GM19239 (cell line): ENCODE measurements around the gene TEK.
"Not testable (repeated sequence)": the region's sequence is repeated elsewhere in the genome, so short reads cannot be mapped to it uniquely, and the experiment has no call there.

ENCODE experiments used
- DNase-seq: peaks from one replicate; pipeline ENCODE4 v3.0.0; 2011; ENCODE audit warnings: low spot score; ENCODE audit not compliant: insufficient read length
- FAIRE-seq: peaks from 2 replicates; lab custom pipeline; 2011; peaks lifted over from hg19 to GRCh38; lab: Jason Lieb, UNC

The TEK gene

DNA sequence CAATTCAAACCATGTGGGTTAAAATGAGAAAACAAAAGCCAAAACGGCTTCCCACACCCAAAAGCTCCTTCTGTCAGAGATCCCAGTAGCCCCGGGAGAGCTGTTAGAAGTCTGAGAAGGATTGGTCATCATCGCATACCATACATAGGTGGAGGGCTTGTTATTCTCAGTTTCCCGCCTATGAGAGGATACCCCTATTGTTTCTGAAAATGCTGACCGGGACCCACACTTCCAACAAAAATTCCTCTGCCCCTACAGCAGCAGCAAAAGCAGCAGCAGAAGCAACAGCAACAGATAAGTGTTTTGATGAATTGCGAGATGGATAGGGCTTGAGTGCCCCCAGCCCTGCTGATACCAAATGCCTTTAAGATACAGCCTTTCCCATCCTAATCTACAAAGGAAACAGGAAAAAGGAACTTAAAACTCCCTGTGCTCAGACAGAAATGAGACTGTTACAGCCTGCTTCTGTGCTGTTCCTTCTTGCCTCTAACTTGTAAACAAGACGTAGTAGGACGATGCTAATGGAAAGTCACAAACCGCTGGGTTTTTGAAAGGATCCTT lies at the start of gene TEK:
TSS of gene TEK (plus strand) at position 245 of the 561 bp plus-strand sequence. CDS start 366 bp downstream, outside the sequence.
- DNase-seq = no peak
- FAIRE-seq = no peak

DNA sequence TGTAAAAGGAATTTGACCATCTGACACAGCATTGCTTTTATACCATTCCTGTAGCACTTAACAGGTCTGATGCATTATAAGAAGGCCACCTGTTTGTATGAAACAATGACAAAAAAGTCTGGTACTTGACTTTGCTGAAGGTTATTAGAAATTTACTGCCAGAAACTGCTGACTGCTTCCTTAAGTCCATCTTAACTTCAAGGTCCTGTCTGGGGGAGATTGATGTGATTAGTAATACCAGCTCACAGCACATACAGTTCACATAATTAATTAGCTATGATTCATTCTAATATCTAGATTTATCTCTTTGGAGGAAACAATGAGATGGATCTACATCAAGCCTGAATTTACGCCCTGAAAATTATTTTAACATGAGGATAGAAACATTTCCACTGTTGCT lies 49.6 kb upstream of the TEK start:
- DNase-seq = no peak
- no peak for FAIRE-seq

GRCh38 chr9:27059907-27060306 lies 49.1 kb upstream of the TEK start:
- FAIRE-seq = peak; percentile 47

DNA sequence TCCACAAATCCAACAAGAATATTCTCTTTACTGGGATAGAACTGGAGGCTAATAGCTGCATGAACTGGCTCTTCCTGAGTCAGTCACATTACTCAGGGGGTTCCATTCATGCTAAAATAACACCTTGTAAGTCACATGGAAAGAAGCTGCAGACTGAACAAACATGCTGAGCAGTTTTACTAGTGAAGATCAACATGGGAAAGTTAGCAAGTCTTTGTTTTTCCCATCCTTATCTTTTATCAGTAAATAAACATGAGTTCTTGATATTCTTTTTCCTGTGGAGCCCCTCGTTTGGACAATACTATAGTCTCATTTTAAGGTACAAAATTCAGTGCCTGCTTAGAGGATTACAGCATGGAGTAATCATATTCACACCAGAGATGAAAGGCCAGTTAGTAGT lies 43.7 kb upstream of the TEK start:
- DNase-seq = no peak
- no peak for FAIRE-seq

More at GRCh38 chr9:27059907-27060306, 49.1 kb upstream of the TEK start:
- no peak for DNase-seq

- DNase-seq (no peak), FAIRE-seq (no peak)
These were observed 34.9 kb upstream of the TEK start for GRCh38 chr9:27073841-27074728.

DNA sequence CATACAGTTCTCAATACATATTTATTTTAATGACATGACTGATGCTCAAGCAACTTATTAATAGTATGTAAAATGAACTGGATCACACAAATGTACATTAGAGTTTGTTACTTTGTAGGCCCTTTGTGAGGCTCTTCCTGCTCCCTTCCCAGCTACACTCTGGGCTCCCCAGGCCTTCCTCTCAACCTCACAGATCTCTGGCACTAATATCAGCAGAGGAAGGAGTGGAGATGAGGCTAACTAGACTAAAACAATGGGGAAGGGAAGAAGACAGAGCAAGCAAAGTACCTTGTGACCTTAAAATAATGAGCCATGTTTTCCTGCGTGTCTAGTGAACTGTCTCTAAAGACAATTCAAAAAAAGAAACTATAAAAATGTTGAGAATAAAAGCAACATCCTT lies 30.3 kb upstream of the TEK start:
- no peak for DNase-seq
- FAIRE-seq = no peak

DNA sequence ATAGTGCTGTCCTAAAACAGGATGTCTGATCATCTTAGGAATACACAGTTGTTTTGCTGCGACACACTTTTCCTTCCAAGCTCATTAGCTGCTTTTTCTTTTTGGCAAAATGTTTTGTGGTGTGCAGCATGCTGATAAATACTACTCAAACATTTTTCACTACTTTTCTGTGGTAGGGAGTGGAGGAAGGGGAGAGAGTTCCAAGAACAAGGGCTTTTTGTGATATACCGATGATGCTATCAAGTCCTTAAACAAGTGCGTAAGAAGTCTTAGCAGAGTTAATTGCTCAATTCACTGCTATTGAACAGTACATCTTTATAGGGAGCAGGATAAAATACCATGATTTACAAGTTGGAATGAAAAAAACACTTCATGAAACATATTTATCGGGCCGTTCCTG lies 23.6 kb upstream of the TEK start:
- FAIRE-seq = no peak
- no peak for DNase-seq

GRCh38 chr9:27086818-27087680 lies 22.0 kb upstream of the TEK start:
- FAIRE-seq (no peak), DNase-seq (no peak)

- FAIRE-seq (no peak), DNase-seq (no peak)
These were observed 20.0 kb upstream of the TEK start for GRCh38 chr9:27088981-27089380.

DNA sequence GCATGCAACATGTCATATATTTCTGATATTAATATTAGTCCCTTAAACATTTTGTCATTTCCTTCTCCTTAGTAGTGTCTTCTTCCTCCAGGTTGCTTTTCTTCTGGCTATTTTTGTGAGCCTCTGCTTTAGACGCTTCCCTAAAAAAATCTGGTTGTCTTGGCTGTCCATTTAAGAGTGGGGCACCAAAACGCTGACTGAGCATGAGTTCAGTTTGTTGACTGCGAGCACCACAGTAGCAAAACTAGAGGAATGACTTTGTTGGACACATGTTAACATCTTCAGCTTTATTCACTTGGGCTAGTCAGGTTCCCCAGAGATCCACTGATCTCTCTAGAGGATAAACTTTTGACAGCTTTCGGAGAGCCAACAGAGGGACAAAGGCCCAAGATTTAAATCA lies 19.3 kb upstream of the TEK start:
- no peak for FAIRE-seq
- DNase-seq = no peak

- no peak for DNase-seq
- FAIRE-seq = no peak
These were observed 18.8 kb upstream of the TEK start for GRCh38 chr9:27090231-27090630.

DNA sequence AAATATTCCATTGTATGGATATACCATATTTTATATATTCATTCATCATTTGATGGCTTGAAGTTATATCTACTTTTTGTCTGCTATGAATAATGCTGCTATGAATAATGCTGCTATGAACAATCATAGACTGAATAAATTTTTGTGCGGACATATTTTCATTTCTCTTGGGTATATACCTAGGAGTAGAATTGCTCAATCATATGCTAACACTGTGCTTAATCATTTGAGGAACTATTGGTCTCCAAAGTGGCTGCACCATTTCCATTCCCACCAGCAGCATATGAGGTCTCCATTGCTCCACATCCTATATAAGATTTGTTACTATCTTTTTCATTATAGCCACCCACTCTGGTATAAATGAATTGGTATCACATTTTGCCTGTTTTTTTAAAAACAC lies 18.3 kb upstream of the TEK start:
- DNase-seq (no peak), FAIRE-seq (no peak)

DNA sequence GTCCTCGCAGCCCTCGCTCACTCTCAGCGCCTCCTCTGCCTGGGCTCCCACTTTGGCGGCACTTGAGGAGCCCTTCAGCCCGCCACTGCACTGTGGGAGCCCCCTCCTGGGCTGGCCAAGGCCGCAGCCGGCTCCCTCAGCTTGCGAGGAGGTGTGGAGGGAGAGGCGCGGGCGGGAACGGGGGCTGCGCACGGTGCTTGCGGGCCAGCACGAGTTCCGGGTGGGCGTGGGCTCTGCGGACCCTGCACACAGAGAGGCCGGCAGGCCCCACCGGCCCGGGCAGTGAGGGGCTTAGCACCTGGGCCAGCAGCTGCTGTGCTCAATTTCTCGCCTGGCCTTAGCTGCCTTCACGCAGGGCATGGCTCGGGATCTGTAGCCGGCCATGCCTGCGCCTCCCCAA lies 16.5 kb upstream of the TEK start:
- FAIRE-seq, DNase-seq: not testable (repeated sequence)

DNA sequence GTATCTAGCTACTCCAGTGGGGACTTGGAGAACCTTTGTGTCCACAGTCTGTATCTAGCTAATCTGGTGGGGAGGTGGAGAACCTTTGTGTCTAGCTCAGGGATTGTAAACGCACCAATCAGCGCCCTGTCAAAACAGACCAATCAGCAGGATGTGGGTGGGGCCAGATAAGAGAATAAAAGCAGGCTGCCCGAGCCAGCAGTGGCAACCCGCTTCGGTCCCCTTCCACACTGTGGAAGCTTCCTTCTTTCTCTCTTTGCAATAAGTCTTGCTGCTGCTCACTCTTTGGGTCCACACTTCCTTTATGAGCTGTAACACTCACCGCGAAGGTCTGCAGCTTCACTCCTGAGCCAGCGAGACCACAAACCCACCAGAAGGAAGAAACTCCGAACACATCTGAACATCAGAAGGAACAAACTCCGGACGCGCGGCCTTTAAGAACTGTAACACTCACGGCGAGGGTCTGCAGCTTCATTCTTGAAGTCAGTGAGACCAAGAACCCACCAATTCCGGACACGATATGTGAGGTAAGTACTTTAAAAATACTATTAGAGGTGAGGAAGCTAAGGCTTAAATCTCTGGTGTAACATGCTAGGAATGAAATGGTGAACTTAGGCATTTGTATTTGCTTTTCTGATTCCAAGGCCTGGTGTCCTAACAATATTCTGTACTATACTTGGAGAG lies 15.5 kb upstream of the TEK start:
- not testable (repeated sequence) for FAIRE-seq, DNase-seq

DNA sequence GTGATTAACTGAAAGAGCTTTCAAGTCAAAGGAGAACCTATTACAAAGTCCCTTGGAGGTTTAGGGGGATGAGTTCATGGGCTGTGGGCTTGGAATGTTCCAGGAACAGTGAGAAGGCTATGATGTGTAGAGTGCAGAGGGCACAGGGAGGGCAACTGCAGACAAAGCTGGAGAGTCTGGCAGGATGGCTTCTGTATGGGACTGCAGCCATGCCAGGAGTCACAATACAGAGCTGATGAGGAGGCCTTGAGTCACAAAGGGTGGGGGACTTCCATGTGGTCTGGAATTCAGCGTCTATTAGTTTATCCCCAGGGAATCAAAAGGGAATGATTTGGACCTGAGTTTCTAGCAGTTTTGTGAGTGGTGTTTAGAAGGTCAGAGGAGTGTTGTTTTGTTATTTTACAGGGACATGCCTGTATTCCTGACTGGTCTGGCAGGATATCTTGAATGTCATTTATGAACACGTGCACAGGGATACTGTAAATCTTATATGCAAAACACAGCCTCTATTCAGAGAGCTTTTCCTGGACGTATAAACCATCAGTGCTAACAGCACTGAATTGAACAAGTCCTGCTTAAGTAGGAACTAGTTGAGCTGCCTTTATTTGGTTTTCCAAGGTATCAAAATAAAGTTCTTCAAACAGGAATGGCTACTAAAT lies 14.3 kb upstream of the TEK start:
- DNase-seq (no peak), FAIRE-seq (no peak)

DNA sequence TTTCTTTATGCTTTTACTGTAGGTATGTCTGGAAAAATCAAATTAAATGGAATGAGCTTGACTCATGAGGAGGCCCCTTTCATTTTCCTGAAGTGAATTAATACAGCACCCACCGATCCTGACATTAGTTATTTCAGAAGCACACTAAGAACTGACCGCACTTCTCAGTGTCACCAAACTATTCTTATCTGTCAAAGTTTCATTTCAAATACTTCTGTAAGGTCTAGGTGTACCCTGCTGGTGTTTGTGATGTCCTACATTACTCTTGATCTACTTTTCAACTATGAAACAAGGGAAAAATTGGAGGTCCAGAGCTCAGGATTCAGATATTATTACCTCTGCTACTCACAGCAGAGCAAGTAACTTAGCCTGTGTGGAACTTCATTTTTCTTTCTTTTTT lies 1.8 kb upstream of the TEK start:
- FAIRE-seq = no peak
- no peak for DNase-seq

GRCh38 chr9:27109621-27110020 lies 596 bp downstream of the TEK start:
- FAIRE-seq (no peak), DNase-seq (no peak)

GRCh38 chr9:27110181-27110580 lies 1.2 kb downstream of the TEK start:
- FAIRE-seq (no peak), DNase-seq (no peak)

- DNase-seq (no peak), FAIRE-seq (no peak)
These were observed 3.2 kb downstream of the TEK start for GRCh38 chr9:27112235-27112634.
